GM19351 (cell line): ENCODE data around the gene ITGB1.
"Not testable (repeated sequence)": the region's sequence is repeated elsewhere in the genome, so short reads cannot be mapped to it uniquely, and the experiment has no call there.

Source experiments
- ATAC-seq: cut with Tn5 transposase; IDR thresholded peaks from one replicate; pipeline ENCODE4 v1.9.1; 2021; ENCODE audit warnings: mild to moderate bottlenecking, moderate library complexity; ENCODE audit not compliant: unreplicated experiment

ITGB1 gene

DNA sequence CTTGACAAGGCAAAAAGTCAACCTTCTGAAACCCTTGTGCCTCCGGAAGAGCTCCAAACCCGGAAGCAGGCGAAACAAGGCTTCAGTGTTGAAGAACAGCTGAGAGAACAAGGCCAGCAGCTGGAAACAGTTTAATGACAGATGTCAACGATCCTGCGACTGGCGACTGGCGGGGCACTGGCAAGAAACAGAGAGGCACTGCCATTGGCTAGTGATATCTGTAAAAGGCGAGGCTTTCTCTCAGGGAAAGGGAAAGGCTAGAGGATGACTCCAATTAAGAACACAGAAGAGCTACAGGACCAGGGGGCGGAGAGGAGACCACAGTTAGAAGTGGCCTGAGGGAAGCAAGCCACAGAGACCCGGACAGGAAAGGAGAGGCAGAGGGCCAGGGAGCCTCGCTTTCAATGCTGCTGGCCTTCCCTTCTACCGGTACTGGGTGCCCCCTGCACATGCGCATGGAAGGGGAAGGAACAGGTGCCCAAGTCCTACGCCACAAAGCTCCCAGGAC lies 19.4 kb downstream of the ITGB1 start:
- ATAC-seq, result no peak

DNA sequence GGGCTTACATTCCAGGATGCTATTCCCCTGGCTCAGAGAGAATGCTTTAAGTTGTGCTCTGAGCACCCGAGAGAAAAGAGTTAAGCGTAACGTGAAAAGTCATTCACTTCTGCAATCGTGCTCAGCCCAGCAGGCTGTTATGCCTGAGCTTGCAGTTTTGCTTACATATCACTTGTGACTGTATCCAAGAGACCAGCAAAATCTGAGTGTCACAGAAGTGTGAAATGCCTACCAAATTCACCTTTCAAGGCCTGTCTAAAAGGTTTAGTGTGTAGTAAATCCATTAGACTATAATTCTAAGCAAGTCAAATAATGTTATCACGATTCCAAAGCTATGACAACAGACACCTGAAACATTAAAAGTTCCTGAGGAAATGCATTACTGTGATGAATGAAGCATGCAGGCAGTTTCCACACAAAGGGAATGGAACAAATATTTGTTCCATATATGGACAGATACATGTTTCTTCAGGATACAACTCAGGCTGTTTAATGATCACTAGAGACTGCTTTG lies 20.1 kb downstream of the ITGB1 start:
- ATAC-seq, result no peak

DNA sequence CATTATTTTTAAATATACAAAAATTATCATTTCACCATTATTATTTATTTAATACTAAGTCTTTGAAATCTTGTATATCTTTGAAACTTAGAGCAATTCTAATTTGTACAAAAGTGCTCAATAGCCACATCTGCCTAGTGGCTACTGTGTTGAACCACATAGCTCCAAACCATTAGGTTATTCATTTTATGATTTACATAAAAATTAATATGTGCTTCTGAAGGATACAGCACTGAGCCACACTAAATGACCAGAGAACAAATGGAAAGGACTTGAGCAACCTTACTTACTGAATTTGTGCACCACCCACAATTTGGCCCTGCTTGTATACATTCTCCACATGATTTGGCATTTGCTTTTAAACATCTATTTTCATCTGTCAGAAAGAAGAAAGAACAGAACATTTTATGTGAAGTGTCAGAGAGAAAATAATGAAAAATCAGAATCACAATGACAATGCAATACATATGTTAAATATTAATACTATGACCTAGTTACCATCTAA lies 25.8 kb downstream of the ITGB1 start:
- ATAC-seq, result no peak

DNA sequence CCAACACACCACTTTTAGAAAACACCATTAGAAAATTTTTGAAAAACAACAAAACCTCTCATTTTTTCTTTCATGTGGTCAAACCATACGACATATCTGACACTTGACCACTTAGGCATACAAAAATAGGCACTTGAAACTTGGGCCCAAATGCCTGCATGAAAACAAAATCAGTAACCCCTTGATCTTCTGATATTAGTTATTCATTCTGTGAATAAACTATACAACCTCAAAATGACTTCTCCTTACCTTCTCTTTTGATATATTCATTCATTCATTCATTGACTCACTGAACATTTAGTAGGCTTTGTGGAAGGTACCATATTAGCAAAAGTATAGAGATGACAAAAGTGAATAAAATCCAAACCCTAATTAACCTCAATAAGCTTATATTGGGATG lies 26.4 kb downstream of the ITGB1 start:
- no peak for ATAC-seq

DNA sequence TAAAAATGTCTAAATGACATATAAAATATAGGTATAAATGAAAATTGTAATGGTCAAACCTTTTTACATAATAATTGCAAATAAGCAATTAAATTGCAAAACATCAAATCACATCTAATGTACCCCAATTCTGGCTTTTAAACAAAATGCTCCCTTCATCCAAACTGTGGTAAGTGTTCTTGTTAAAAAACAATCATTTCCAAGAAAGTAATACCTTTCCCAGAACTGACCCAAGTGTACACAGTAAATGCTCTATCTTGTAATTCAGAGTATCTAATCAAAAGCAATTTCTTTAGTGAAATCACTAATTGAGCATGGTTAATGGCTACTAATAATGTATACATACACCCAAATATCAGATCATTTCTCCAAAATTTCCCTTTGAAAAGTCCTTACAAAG lies 28.0 kb downstream of the ITGB1 start:
- no peak for ATAC-seq

DNA sequence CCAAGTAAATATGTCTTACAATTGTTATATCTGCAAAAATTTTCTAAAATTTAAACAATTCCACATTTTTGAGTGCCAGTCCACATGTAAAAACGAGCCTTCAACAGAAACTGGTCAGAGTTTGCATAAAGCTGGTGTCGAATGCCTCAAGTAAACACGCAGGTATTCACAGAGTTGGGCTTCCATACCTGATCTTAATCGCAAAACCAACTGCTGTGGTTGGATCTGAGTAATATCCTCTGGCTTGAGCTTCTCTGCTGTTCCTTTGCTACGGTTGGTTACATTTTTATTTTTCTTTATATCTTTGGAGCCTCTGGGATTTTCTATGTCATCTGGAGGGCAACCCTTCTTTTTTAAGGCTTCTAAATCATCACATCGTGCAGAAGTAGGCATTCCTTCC lies 28.4 kb downstream of the ITGB1 start:
- no peak for ATAC-seq

DNA sequence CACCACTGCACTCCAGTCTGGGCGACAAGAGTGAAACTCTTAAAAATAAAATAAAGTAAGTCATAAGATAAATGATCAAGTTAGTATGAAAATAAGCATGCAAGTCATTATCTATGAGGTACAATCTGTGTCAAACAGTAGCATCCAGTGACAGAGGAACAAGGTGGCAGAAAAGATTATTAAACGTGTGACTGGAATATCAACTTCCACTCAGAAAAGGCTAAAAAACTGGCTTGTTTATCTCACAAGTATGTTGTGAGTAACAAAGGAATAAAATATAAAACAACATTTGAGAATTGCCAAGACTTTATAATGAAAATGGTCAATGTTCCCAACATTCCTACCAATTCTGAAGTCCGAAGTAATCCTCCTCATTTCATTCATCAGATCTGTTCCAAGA lies 30.3 kb downstream of the ITGB1 start:
- ATAC-seq, result no peak

DNA sequence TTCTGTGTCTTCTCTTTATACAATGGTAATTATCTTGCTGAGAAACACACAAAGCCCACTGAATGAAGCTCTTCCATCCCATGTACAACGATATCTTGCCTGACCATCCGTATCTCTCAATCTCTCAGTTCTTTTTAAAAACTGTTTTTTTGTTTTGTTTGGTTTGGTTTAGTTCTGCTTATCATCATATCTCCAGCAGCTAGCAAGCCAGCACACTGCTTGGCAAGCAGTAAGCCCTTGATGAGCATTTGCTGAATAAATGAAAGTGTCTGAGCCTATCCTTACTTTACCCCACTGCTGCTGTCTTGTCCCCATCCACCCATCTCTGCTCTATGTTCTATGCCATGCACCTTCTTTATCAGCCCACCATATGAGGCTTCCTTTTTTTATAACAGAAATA lies 34.2 kb downstream of the ITGB1 start:
- no peak for ATAC-seq

DNA sequence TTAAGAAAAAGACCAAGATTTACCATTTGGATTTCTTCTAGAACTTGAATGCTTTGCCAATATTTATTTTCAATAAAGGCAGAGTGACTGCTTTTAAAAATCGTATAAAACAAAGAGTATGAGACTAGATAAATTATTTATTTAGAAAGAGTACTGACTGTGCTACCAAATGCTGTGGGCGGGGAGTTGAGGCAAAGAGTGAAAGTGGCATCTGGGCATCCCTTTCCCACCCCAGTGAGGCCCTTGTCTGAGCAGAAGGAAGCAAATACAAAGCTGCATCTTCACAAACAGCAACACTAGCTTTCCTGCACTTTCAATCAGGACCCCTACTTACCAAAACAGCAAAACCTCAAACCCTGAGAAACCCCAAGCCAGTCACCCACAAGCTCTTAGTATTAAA lies 34.9 kb downstream of the ITGB1 start:
- no peak for ATAC-seq

DNA sequence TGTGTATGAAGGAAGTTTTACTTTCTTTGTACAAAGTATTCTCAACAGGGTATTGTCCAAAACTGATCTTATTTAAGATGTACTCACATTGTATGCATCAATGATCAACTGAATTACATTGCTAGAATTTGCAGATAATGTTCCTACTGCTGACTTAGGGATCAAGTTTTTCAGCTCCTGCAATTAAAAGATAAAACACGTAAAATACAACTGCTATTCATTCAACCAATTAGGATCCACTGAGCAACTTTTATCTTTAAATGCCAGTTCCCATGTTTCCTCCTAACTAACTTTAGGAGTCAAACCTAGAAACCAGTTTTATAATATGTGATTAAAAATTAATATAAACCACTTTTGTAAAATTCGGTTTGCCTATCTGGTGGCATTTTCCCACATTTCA lies 35.9 kb downstream of the ITGB1 start:
- ATAC-seq, result no peak

DNA sequence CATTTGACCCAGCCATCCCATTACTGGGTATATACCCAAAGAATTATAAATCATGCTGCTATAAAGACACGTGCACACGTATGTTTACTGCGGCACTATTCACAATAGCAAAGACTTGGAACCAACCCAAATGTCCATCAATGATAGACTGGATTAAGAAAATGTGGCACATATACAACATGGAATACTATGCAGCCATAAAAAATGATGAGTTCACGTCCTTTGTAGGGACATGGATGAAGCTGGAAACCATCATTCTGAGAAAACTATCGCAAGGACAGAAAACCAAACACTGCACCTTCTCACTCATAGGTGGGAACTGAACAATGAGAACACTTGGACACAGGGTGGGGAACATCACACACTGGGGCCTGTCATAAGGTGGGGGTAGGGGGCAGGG lies 40.2 kb downstream of the ITGB1 start:
- ATAC-seq, result not testable (repeated sequence)

DNA sequence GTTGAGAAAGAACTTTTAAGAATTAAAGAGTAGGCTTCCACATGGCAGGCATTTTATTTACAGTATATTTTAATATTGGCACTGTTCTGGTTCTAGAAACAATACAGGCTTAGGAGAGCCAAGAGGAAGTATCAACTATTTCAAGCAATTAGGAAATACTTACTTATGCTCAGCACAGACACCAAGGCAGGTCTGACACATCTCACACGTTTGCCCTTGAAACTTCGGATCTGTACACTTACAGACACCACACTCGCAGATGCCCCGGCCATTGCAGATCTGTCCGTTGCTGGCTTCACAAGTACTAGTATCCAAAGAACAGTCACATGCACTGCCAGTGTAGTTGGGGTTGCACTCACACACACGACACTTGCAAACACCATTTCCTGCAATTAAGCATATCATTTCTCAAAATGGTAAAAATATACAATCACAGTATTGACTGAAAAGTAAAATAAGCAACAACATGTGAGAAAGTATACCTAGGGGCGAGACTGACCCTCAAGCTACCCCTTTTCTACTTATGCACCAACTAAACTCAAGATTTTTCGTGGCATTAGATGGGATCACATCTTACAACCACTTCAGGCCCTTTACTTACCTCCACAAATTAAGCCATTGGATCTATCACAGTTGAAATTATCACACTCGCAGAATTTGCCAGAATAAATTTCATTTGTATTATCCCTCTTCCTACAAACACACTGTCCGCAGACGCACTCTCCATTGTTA lies 46.6 kb downstream of the ITGB1 start:
- no peak for ATAC-seq

DNA sequence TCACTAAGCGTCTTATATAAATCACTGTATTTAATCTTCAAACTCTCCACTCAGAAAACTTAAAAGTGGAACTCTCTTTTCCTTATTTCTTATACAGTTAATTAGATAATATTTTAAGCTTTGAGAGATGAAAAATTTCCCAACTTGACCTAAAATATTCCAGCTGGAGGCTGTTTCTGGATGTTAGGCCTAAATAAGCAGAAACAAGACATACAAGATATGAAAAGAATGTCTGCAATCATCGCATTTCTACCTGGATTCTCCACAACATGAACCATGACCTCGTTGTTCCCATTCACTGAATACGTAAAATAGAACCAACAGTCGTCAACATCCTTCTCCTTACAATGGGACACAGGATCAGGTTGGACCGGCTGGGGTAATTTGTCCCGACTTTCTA lies 48.1 kb downstream of the ITGB1 start:
- not testable (repeated sequence) for ATAC-seq

DNA sequence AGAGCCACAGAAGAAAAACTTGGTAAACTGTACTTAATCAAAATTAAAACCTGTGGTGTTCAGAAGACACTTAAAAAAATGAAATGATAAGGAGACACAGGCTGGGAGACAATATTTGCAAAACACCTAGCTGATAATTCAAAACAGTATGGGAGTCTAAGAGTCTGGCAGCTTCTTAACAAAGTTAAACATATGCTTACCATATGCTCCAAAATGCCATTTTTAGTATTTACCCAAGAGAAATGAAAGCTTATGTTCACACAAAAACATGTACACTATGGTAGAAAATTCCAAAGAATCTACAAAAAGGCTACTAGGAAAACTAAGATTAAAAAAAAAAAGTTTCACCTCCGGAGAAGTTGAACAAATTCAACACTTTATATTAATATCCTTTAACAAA lies 48.6 kb downstream of the ITGB1 start:
- no peak for ATAC-seq

DNA sequence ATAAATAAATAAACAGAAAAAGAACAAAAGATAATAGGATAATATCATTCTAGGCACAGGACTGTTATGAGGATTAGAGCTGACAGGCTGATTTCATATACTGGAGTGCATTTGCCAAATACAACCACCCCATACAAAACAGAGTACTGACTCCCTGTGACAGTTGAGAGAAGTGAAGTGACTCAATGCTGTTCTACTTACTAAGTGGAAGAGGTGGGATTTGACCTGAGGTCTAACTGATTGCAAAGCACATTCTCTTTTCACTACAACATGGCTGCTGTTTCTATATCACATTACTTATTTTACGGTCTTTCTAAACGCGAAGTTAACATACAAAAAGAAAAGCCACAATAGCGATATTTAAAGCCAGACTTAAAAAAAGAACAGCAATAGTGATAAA lies 51.4 kb downstream of the ITGB1 start:
- ATAC-seq, result peak; percentile 78

DNA sequence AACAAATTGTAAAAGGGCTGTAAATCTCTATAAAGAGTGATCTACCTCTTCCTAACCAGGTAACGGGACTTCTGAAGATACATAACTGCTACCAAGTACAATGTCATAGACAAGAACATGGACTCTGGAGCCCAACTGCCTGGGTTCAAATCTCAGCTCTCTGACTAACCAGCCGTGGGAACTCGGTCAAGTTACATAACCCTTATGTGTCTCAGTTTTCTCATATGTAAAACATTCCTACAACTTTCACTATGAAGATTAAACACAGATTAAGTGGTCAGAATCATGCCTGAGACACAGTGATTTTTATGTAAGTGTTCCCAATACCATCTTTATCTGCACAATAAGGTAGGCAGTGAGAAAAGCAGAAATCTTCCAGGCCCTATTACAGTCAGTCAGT lies 52.6 kb downstream of the ITGB1 start:
- no peak for ATAC-seq

DNA sequence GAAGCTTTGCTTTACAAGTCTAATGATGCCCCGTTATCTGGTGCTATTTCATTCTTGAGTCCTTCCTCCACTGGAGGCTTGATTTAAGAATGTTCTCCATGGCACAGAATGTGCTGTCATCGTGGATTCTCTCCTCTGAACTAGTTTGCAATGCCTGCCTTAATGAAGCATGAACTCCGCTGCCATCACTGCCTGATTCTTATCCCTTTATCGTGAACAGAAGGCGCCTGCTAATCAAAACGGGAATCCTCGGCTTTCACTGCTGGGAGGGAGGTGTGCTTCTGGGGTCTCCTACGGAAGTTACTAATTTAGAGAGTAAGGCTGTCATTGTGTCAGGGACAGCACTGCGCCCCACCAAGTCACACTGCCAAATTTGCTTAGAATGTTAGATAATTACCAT lies 56.2 kb downstream of the ITGB1 start:
- ATAC-seq, result no peak

DNA sequence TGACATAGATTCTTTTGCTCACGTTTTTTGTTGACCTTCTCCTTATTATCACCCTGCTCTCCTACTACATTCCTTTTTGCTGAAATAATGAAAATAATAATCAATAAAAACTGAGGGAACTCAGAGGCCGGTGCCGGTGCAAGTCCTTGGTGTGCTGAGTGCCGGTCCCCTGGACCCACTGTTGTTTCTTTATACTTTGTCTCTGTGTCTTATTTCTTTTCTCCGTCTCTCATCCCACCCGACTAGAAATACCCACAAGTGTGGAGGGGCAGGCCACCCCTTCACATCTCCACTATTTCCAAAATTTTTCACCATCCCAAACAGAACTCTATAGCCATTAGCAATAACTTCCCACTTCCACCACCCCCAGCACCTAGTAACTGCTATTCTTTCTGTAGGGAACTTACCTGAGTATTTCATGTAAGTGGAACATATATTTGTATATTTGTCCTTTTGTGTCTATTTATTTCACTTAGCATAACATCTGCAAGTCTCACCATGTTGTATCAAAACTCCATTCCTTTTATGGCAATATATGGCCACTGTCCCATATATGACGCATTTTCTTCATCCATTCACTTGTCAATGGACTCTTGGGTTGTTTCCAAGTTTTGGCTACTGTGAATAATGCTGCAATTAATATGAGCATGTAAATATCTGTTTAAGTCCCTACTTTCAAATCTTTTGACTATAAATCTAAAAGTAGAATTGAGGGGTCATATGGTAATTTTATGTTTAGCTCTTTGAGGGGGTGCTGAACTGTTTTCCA lies 62.6 kb downstream of the ITGB1 start:
- not testable (repeated sequence) for ATAC-seq

DNA sequence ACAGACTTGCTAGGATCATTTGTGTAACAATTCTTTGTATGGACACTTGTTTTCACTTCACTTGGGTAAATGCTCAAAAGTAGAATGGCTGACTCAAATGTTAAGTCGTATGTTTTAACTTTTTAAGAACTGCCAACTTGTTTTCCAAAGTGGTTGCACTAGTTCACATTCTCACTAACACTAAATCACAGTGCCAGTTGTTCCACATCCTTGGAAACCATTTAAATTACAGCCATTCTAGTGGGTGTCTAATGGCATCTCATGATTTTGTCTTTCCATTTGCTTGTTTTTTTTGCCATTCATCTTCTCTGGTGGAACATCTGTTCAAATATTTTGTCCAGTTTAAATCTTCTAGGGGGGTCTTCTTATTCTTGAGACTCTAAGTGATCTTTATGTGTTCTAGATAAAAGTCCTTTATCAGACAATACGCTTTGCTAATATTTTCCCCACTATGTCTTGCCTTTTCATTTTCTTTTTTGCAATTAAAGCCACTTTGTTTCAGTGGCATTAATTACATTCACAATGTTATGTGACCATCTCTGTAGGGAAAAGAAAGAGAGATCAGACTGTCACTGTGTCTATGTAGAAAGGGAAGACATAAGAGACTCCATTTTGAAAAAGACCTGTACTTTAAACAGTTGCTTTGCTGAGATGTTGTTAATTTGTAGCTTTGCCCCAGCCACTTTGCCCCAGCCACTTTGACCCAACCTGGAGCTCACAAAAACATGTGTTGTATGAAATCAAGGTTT lies 63.9 kb downstream of the ITGB1 start:
- no peak for ATAC-seq

DNA sequence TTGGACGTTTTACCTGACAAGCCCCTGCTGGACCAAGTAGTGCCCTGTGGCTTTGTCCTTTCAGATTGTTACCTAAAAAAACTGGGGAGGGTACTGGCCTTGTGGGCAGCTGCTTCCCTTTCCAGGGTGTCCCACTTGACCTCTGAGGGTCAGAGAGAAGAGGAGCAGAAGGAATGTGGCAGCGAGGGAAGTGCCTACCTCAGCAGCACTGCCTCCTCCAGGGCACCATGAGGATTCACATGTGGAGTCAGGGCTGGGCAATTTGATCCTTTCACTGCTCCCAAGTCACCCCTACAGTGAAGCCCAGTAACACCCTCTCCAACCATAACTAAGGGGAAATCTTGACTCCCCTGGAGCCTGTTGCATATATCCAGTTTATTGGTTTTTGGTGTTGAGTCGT lies 64.6 kb downstream of the ITGB1 start:
- no peak for ATAC-seq

DNA sequence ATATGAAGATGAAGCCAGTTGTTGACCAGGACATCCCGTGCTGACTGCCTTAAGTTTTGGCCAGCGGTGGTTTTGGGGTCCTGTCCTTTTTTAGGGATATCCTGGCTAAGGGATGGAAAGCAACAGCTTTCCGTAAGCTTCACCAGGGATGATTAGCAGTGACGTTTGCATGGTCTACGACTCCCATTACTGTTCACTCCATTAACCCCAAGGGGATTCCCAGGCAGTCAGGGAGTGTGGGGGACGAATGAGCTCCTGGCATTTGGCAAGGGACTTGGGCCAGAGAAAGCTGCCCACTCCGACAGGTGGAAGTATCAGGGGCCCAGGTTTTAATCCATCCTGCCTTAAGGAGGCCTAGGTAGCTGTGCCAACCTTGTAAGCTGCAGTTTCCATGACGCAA lies 66.8 kb downstream of the ITGB1 start:
- no peak for ATAC-seq
